SU-DHL-6 (cell line): ENCODE results near the gene ABHD2.

Experiments
- H2AFZ ChIP-seq: fragments of 200-600 bp; sonication (generic); 2 replicates; pipeline ENCODE4 v1.6.1; 2014; ENCODE audit warnings: low read depth, mild to moderate bottlenecking, moderate library complexity, mixed read lengths, antibody characterized with exemption, low read length; ENCODE audit not compliant: severe bottlenecking
- H3F3A ChIP-seq: fragments of 200-600 bp; shearing (Covaris generic); 2 replicates; pipeline ENCODE4 v1.6.0; 2016; ENCODE audit warnings: antibody characterized with exemption, mild to moderate bottlenecking; ENCODE audit not compliant: insufficient read depth
- H3K27ac ChIP-seq: fragments of 200-600 bp; sonication (generic); 2 replicates; pipeline ENCODE4 v1.5.1; 2016; ENCODE audit warnings: low read depth, mild to moderate bottlenecking, low read length, moderate library complexity, mixed read lengths
- H3K27me3 ChIP-seq: fragments of 200-600 bp; sonication (generic), shearing (Covaris generic); 2 replicates; pipeline ENCODE4 v1.6.0; 2014; ENCODE audit warnings: mild to moderate bottlenecking, low read length
- H3K36me3 ChIP-seq: fragments of 200-600 bp; sonication (generic); 2 replicates; pipeline ENCODE4 v1.6.1; 2014; ENCODE audit warnings: mild to moderate bottlenecking, low read length, mixed read lengths
- H3K4me2 ChIP-seq: fragments of 300-600, 200-600 bp; shearing (Covaris generic), sonication (generic); 2 replicates; pipeline ENCODE4 v1.6.0; 2014; ENCODE audit warnings: low read length, low read depth, mild to moderate bottlenecking; ENCODE audit not compliant: poor library complexity, severe bottlenecking
- H3K4me3 ChIP-seq: fragments of 200-600 bp; sonication (generic); 2 replicates; pipeline ENCODE4 v1.5.1; 2014; ENCODE audit warnings: antibody characterized with exemption, low read length, mild to moderate bottlenecking, mixed read lengths; ENCODE audit not compliant: insufficient read depth, poor library complexity, severe bottlenecking
- H3K79me2 ChIP-seq: fragments of 200-600 bp; sonication (generic); 2 replicates; pipeline ENCODE4 v1.6.1; 2014; ENCODE audit warnings: mild to moderate bottlenecking, low read length, moderate library complexity; ENCODE audit not compliant: insufficient read depth
- H3K9ac ChIP-seq: fragments of 200-600 bp; sonication (generic); 2 replicates; pipeline ENCODE4 v1.7.0; 2014; ENCODE audit warnings: mild to moderate bottlenecking, low read length
- H3K9me2 ChIP-seq: fragments of 200-600 bp; sonication (generic); replicated peaks from 2 replicates; pipeline ENCODE4 v1.6.1; 2014; ENCODE audit warnings: low read length; ENCODE audit not compliant: insufficient read depth
- H3K9me3 ChIP-seq: fragments of 200-600 bp; sonication (generic); 2 replicates; pipeline ENCODE4 v1.6.1; 2014; ENCODE audit warnings: low read length, mixed read lengths; ENCODE audit not compliant: insufficient read depth
- H4K20me1 ChIP-seq: fragments of 200-600 bp; sonication (generic); 2 replicates; pipeline ENCODE4 v1.6.1; 2014; ENCODE audit warnings: low read depth, mild to moderate bottlenecking, antibody characterized with exemption, low read length, moderate library complexity, mixed read lengths
- CTCF ChIP-seq: fragments of 200-600 bp; sonication (generic); IDR thresholded peaks from one replicate; pipeline ENCODE4 v1.5.1; 2017; ENCODE audit warnings: antibody characterized with exemption, mild to moderate bottlenecking, low read length, moderate library complexity; ENCODE audit not compliant: insufficient read depth, poor library complexity, severe bottlenecking
- EZH2phosphoT487 ChIP-seq: fragments of 200-600 bp; sonication (generic), shearing (Covaris generic); conservative IDR thresholded peaks from 2 replicates; pipeline ENCODE4 v1.6.1; 2018; ENCODE audit warnings: mild to moderate bottlenecking, antibody characterized with exemption, low read length, moderate library complexity, mixed read lengths

Gene ABHD2

GRCh38 chr15:89171136-89172072, 83.1 kb downstream of the ABHD2 start:
- Histone ChIP-seq H2AFZ (no peak overlapping the region), H3K9ac (no peak overlapping the region), H3F3A (no peaks in the 10 kb centered on the region), H3K4me2 (no peak overlapping the region), H4K20me1 (no peaks in the 10 kb centered on the region), H3K9me3 (no peaks in the 10 kb centered on the region), H3K4me3 (no peak overlapping the region), H3K27me3 (no peaks in the 10 kb centered on the region), H3K79me2 (no peaks in the 10 kb centered on the region), H3K36me3 (no peaks in the 10 kb centered on the region), H3K27ac (no peak overlapping the region), H3K9me2 (no peaks in the 10 kb centered on the region)
- TF ChIP-seq EZH2phosphoT487 (no peak), CTCF (peak; percentile 72)

GRCh38 chr15:89172921-89173320, 84.7 kb downstream of the ABHD2 start:
- Histone ChIP-seq H3K9ac (no peak overlapping the region), H3K4me2 (no peak overlapping the region), H3K79me2 (no peaks in the 10 kb centered on the region), H3K9me2 (no peaks in the 10 kb centered on the region), H3K27me3 (no peaks in the 10 kb centered on the region), H2AFZ (no peak overlapping the region), H3F3A (no peaks in the 10 kb centered on the region), H3K27ac (no peak overlapping the region), H3K9me3 (no peaks in the 10 kb centered on the region), H3K36me3 (no peaks in the 10 kb centered on the region), H3K4me3 (no peak overlapping the region), H4K20me1 (no peaks in the 10 kb centered on the region)
- TF ChIP-seq EZH2phosphoT487 (no peak), CTCF (no peak)

GRCh38 chr15:89174476-89174875, 86.2 kb downstream of the ABHD2 start:
- H3K36me3 ChIP-seq: no peaks in the 10 kb centered on the region
- no peaks in the 10 kb centered on the region for H3K79me2 ChIP-seq
- H3K4me2 ChIP-seq: no peak overlapping the region
- H3K9ac ChIP-seq: no peak overlapping the region
- H3K9me3 ChIP-seq: no peaks in the 10 kb centered on the region
- no peaks in the 10 kb centered on the region for H3F3A ChIP-seq
- no peaks in the 10 kb centered on the region for H3K27me3 ChIP-seq
- H2AFZ ChIP-seq: no peak overlapping the region
- no peak for TF ChIP-seq EZH2phosphoT487
- TF ChIP-seq CTCF: no peak
- H3K4me3 ChIP-seq: no peak overlapping the region
- no peak overlapping the region for H3K27ac ChIP-seq
- no peaks in the 10 kb centered on the region for H4K20me1 ChIP-seq
- H3K9me2 ChIP-seq: no peaks in the 10 kb centered on the region
